IMR-90 (cell line): ENCODE results near the gene CMKLR1. TPM values are rescaled to one million over a fixed set of nuclear protein-coding genes. Genes with fewer than 3 reads are reported as not detected.

Source experiments
- ATAC-seq: fragments of 200-7000 bp; cut with Tn5 transposase; 2 replicates; pipeline ENCODE4 v1.9.1; 2020; ENCODE audit warnings: low read depth, mild to moderate bottlenecking, moderate library complexity
- BruUV-seq: library from RNA; stranded (reverse); fragments of 400-500 nt; replicated peaks from 2 replicates; lab custom pipeline; 2021; lab: Mats Ljungman, UMichigan
- CTCF ChIA-PET: fragments of 300-600 bp; formaldehyde crosslinking; extraction: SDS; loops from one replicate; lab custom pipeline; 2021; ENCODE audit warnings: antibody characterized with exemption; lab: Yijun Ruan, JAX
- POLR2A ChIA-PET: fragments of 300-600 bp; sonication (Branson Sonifier 250); formaldehyde crosslinking; loops from one replicate; lab custom pipeline; 2022; ENCODE audit warnings: antibody characterized with exemption; ENCODE audit not compliant: unreplicated experiment; lab: Charles Lee
- DNase-seq: peaks from one replicate; pipeline ENCODE4 v3.0.0; 2013
- H2AFZ ChIP-seq: replicated peaks from 2 replicates; pipeline ENCODE3; 2013; ENCODE audit warnings: low read length, mild to moderate bottlenecking; ENCODE audit not compliant: poor library complexity
- H2AK5ac ChIP-seq: 2 replicates; pipeline ENCODE4 v1.6.1; 2013; ENCODE audit warnings: low read depth, low read length, inconsistent platforms
- H2AK9ac ChIP-seq: replicated peaks from 2 replicates; pipeline ENCODE3; 2013; ENCODE audit warnings: mild to moderate bottlenecking, low read depth, low read length, moderate library complexity; ENCODE audit not compliant: poor library complexity
- H2BK120ac ChIP-seq: 2 replicates; pipeline ENCODE4 v1.6.1; 2013; ENCODE audit warnings: low read depth, low read length, inconsistent platforms
- H2BK15ac ChIP-seq: 3 replicates; pipeline ENCODE4 v1.6.1; 2013; ENCODE audit warnings: low read depth, low read length, inconsistent platforms
- H2BK20ac ChIP-seq: 2 replicates; pipeline ENCODE4 v1.6.1; 2013; ENCODE audit warnings: low read depth, mild to moderate bottlenecking, inconsistent platforms, low read length, moderate library complexity
- H2BK5ac ChIP-seq: 2 replicates; pipeline ENCODE4 v1.6.1; 2013; ENCODE audit warnings: mild to moderate bottlenecking, low read depth, low read length, inconsistent platforms; ENCODE audit not compliant: poor library complexity, severe bottlenecking
- H3K14ac ChIP-seq: replicated peaks from 2 replicates; pipeline ENCODE4 v1.6.1; 2013; ENCODE audit warnings: low read depth, low read length, inconsistent platforms
- H3K18ac ChIP-seq: 2 replicates; pipeline ENCODE4 v1.6.1; 2013; ENCODE audit warnings: low read depth, low read length, control low read depth
- H3K23ac ChIP-seq: 2 replicates; pipeline ENCODE4 v1.6.1; 2013; ENCODE audit warnings: low read depth, low read length, inconsistent platforms
- H3K27ac ChIP-seq: 2 replicates; pipeline ENCODE4 v1.5.1; 2013; ENCODE audit warnings: mild to moderate bottlenecking, control low read depth, low read length; ENCODE audit not compliant: insufficient read depth
- H3K27me3 ChIP-seq: 2 replicates; pipeline ENCODE4 v1.6.1; 2013; ENCODE audit warnings: low read length; ENCODE audit not compliant: control insufficient read depth, insufficient read depth
- H3K36me3 ChIP-seq: 2 replicates; pipeline ENCODE4 v1.6.1; 2013; ENCODE audit warnings: low read length, mixed read lengths; ENCODE audit not compliant: control insufficient read depth, insufficient read depth
- H3K4ac ChIP-seq: 2 replicates; pipeline ENCODE4 v1.6.1; 2013; ENCODE audit warnings: low read depth, low read length, inconsistent platforms
- H3K4me1 ChIP-seq: 2 replicates; pipeline ENCODE4 v1.6.1; 2013; ENCODE audit warnings: low read length, mixed read lengths; ENCODE audit not compliant: control insufficient read depth, insufficient read depth
- H3K4me2 ChIP-seq: 2 replicates; pipeline ENCODE4 v1.6.1; 2013; ENCODE audit warnings: low read depth, mild to moderate bottlenecking, control low read depth, low read length, moderate library complexity
- H3K4me3 ChIP-seq: 2 replicates; pipeline ENCODE4 v1.5.1; 2013; ENCODE audit warnings: low read depth, mild to moderate bottlenecking, control low read depth, low read length, moderate library complexity; ENCODE audit not compliant: insufficient read depth
- H3K56ac ChIP-seq: 2 replicates; pipeline ENCODE4 v1.6.1; 2013; ENCODE audit warnings: low read length, inconsistent platforms; ENCODE audit not compliant: insufficient read depth; ENCODE audit errors: extremely low read depth
- H3K79me1 ChIP-seq, 2 experiments: 2 replicates each; pipeline ENCODE4 v1.6.1; 2013; ENCODE audit warnings: low read length in 2 of 2, inconsistent platforms in 1 of 2, low read depth in 1 of 2
- H3K9ac ChIP-seq: 2 replicates; pipeline ENCODE4 v1.6.1; 2013; ENCODE audit warnings: low read depth, low read length, control low read depth
- H3K9me1 ChIP-seq: 2 replicates; pipeline ENCODE4 v1.6.1; 2013; ENCODE audit warnings: low read length, inconsistent platforms; ENCODE audit not compliant: insufficient read depth
- H3K9me3 ChIP-seq: 2 replicates; pipeline ENCODE4 v1.6.1; 2013; ENCODE audit warnings: low read length; ENCODE audit not compliant: control insufficient read depth, insufficient read depth
- H4K20me1 ChIP-seq: 2 replicates; pipeline ENCODE4 v1.6.1; 2013; ENCODE audit warnings: low read length, inconsistent platforms; ENCODE audit not compliant: insufficient read depth
- H4K5ac ChIP-seq: 2 replicates; pipeline ENCODE4 v1.6.1; 2013; ENCODE audit warnings: mild to moderate bottlenecking, low read depth, low read length, control low read depth
- H4K8ac ChIP-seq, 2 experiments: 2 replicates each; pipeline ENCODE4 v1.6.1; 2013; ENCODE audit warnings: low read depth in 2 of 2, low read length in 2 of 2, control low read depth in 1 of 2, inconsistent platforms in 1 of 2
- H4K91ac ChIP-seq: 2 replicates; pipeline ENCODE4 v1.6.1; 2013; ENCODE audit warnings: low read depth, low read length, inconsistent platforms; ENCODE audit not compliant: insufficient read depth
- BHLHE40 ChIP-seq: fragments of 150-350 bp; IDR thresholded peaks from 2 replicates; pipeline ENCODE4 v1.6.1; 2016; ENCODE audit warnings: mild to moderate bottlenecking, low read depth, low read length
- CEBPB ChIP-seq: IDR thresholded peaks from 2 replicates; pipeline ENCODE4 v1.6.1; 2012; ENCODE audit warnings: low read depth, low read length, improper control_type of control experiment
- CHD1 ChIP-seq: IDR thresholded peaks from 2 replicates; pipeline ENCODE4 v1.6.1; 2012; ENCODE audit warnings: low read depth, low read length, improper control_type of control experiment
- CTCF ChIP-seq: conservative IDR thresholded peaks from 2 replicates; pipeline ENCODE4 v1.5.1; 2012; ENCODE audit warnings: mild to moderate bottlenecking, low read depth, low read length, improper control_type of control experiment
- FOS ChIP-seq: fragments of 150-350 bp; IDR thresholded peaks from 2 replicates; pipeline ENCODE4 v1.6.1; 2016; ENCODE audit warnings: low read depth, low read length
- MAFK ChIP-seq: IDR thresholded peaks from 2 replicates; pipeline ENCODE4 v1.6.1; 2012; ENCODE audit warnings: low read depth, low read length, improper control_type of control experiment
- MAZ ChIP-seq: IDR thresholded peaks from 2 replicates; pipeline ENCODE4 v1.6.1; 2012; ENCODE audit warnings: low read depth, mild to moderate bottlenecking, low read length, improper control_type of control experiment, moderate library complexity, borderline replicate concordance
- MXI1 ChIP-seq: IDR thresholded peaks from 2 replicates; pipeline ENCODE4 v1.6.1; 2012; ENCODE audit warnings: low read depth, mild to moderate bottlenecking, low read length, moderate library complexity, borderline replicate concordance
- NFE2L2 ChIP-seq: fragments of 150-350 bp; IDR thresholded peaks from 2 replicates; pipeline ENCODE4 v1.6.1; 2016; ENCODE audit warnings: low read depth, mild to moderate bottlenecking, low read length
- POLR2A ChIP-seq: IDR thresholded peaks from 2 replicates; pipeline ENCODE4 v1.6.1; 2012; ENCODE audit warnings: mild to moderate bottlenecking, low read depth, low read length
- RAD21 ChIP-seq: IDR thresholded peaks from 2 replicates; pipeline ENCODE4 v1.6.1; 2012; ENCODE audit warnings: low read length, improper control_type of control experiment
- RCOR1 ChIP-seq: IDR thresholded peaks from 2 replicates; pipeline ENCODE4 v1.6.1; 2012; ENCODE audit warnings: mild to moderate bottlenecking, low read length, improper control_type of control experiment; ENCODE audit not compliant: insufficient replicate concordance
- RFX5 ChIP-seq: IDR thresholded peaks from 2 replicates; pipeline ENCODE4 v1.8.0; 2012; ENCODE audit warnings: low read depth, mild to moderate bottlenecking, low read length, moderate library complexity
- SMC3 ChIP-seq: fragments of 150-350 bp; IDR thresholded peaks from 2 replicates; pipeline ENCODE4 v1.6.1; 2016; ENCODE audit warnings: low read depth, mild to moderate bottlenecking, antibody characterized with exemption, low read length, moderate library complexity
- dilution Hi-C: fragments of 300-500 bp; cut with HindIII; formaldehyde crosslinking; loops from one replicate; pipeline ENCODE4 v1.14.3; 2018; ENCODE audit warnings: low sequenced_read_pairs; ENCODE audit not compliant: unreplicated experiment
- in situ Hi-C: fragments of 300-500 bp; cut with MboI; formaldehyde crosslinking; loops from 3 replicates; pipeline ENCODE4 v1.14.3; 2019; ENCODE audit warnings: low sequenced_read_pairs, inconsistent platforms, mixed read lengths
- intact Hi-C: fragments of 100-400 bp; cut with micrococcal nuclease; formaldehyde crosslinking; loops from 2 replicates; pipeline ENCODE4 v1.10.0; 2022
- polyA plus RNA-seq, 3 experiments: library from polyadenylated mRNA; depleted of rRNA; stranded (reverse); fragments of >200 nt; gene quantifications; 2 replicates each; pipeline ENCODE4 v1.2.3, GENCODE V29; 2012; ENCODE audit warnings: low replicate concordance in 1 of 3
- total RNA-seq: library from RNA; depleted of rRNA; stranded (reverse); fragments of >200 nt; gene quantifications from 2 replicates; pipeline ENCODE4 v1.2.3, GENCODE V29; 2012
- TF ChIP-seq, protein P1 (sequence below): fragments of 150-350 bp; IDR thresholded peaks from 2 replicates; pipeline ENCODE4 v1.6.1; 2017; ENCODE audit warnings: mild to moderate bottlenecking, antibody characterized with exemption, low read length, low read depth
- TF ChIP-seq, protein P2 (sequence below): fragments of 150-350 bp; IDR thresholded peaks from 2 replicates; pipeline ENCODE4 v1.6.1; 2016; ENCODE audit warnings: low read depth, mild to moderate bottlenecking, low read length, moderate library complexity, borderline replicate concordance

CMKLR1 gene
- total and polyA plus RNA-seq, 2 of the 4 experiments (the other 2 are of a cell fraction): not detected

- no peak overlapping the region for H2AK9ac ChIP-seq
- no TSS peak for BruUV-seq
- intact Hi-C loops (no loop called here), dilution Hi-C loops (no loop called here), in situ Hi-C loops (no loop called here)
- no peak overlapping the region for H3K4ac ChIP-seq
- no peak for DNase-seq
- TF ChIP-seq MXI1 (no peak), RCOR1 (no peak), SMC3 (no peak), CTCF (no peak), RAD21 (no peak), CEBPB (no peak), NFE2L2 (no peak), MAZ (no peak), BHLHE40 (no peak), POLR2A (no peak), FOS (no peak), RFX5 (no peak), MAFK (no peak), CHD1 (no peak)
- TF ChIP-seq, protein P1, sequence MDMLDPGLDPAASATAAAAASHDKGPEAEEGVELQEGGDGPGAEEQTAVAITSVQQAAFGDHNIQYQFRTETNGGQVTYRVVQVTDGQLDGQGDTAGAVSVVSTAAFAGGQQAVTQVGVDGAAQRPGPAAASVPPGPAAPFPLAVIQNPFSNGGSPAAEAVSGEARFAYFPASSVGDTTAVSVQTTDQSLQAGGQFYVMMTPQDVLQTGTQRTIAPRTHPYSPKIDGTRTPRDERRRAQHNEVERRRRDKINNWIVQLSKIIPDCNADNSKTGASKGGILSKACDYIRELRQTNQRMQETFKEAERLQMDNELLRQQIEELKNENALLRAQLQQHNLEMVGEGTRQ: no peak
- TF ChIP-seq, protein P2, sequence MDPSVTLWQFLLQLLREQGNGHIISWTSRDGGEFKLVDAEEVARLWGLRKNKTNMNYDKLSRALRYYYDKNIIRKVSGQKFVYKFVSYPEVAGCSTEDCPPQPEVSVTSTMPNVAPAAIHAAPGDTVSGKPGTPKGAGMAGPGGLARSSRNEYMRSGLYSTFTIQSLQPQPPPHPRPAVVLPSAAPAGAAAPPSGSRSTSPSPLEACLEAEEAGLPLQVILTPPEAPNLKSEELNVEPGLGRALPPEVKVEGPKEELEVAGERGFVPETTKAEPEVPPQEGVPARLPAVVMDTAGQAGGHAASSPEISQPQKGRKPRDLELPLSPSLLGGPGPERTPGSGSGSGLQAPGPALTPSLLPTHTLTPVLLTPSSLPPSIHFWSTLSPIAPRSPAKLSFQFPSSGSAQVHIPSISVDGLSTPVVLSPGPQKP: no peak
- H4K5ac ChIP-seq: no peak overlapping the region
- H3K9me3 ChIP-seq: no peaks in the 10 kb centered on the region
- H3K14ac ChIP-seq: no peak overlapping the region
- H2BK20ac ChIP-seq: no peak overlapping the region
- no peak overlapping the region for H2BK5ac ChIP-seq
- H3K56ac ChIP-seq: no peak overlapping the region
- no peak overlapping the region for H2AK5ac ChIP-seq
- ChIA-PET POLR2A (no interaction called here), CTCF (interaction anchor here (0.8 kb wide), 1 partner anchor 27 kb away, joined by 6 read pairs; no protein-coding TSS in a partner anchor)
- H3K36me3 ChIP-seq: no peaks in the 10 kb centered on the region
- no peak overlapping the region for H2BK120ac ChIP-seq
- no peak overlapping the region for H2BK15ac ChIP-seq
- H3K27ac ChIP-seq: no peak overlapping the region
- no peaks in the 10 kb centered on the region for H3K27me3 ChIP-seq
- no peak overlapping the region for H3K9ac ChIP-seq
- H4K8ac ChIP-seq: no peak overlapping the region
- H3K79me1 ChIP-seq: no peaks in the 10 kb centered on the region
- H3K18ac ChIP-seq: no peak overlapping the region
- no peak overlapping the region for H2AFZ ChIP-seq
- H4K91ac ChIP-seq: no peak overlapping the region
- H3K9me1 ChIP-seq: no peaks in the 10 kb centered on the region
- no peaks in the 10 kb centered on the region for H4K20me1 ChIP-seq
- no peak overlapping the region for H3K23ac ChIP-seq
- ATAC-seq: no peak
- no peaks in the 10 kb centered on the region for H3K4me1 ChIP-seq
- no peak overlapping the region for H3K4me2 ChIP-seq
- no peak overlapping the region for H3K4me3 ChIP-seq
Measured at GRCh38 chr12:108380382-108380781, 41.3 kb upstream of the CMKLR1 start.
